Measurements from ENCODE around the gene FIS1.

GRCh38 chr7:101234636-101235035 is 10.2 kb downstream of the FIS1 start:
- TF ChIP-seq POLR2A (IDR thresholded peaks at IDR 0.05): no peak
- TF ChIP-seq, protein P1, sequence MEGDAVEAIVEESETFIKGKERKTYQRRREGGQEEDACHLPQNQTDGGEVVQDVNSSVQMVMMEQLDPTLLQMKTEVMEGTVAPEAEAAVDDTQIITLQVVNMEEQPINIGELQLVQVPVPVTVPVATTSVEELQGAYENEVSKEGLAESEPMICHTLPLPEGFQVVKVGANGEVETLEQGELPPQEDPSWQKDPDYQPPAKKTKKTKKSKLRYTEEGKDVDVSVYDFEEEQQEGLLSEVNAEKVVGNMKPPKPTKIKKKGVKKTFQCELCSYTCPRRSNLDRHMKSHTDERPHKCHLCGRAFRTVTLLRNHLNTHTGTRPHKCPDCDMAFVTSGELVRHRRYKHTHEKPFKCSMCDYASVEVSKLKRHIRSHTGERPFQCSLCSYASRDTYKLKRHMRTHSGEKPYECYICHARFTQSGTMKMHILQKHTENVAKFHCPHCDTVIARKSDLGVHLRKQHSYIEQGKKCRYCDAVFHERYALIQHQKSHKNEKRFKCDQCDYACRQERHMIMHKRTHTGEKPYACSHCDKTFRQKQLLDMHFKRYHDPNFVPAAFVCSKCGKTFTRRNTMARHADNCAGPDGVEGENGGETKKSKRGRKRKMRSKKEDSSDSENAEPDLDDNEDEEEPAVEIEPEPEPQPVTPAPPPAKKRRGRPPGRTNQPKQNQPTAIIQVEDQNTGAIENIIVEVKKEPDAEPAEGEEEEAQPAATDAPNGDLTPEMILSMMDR (IDR thresholded peaks at IDR 0.05): no peak
